Tibial nerve (tissue), 3 donors: Measurements from ENCODE around the gene ROR1.

Experiments used
- CTCF ChIP-seq, 5 experiments: fragments of 200-600 bp in 3 of 5; fragments of 450-650 bp in 2 of 5; sonication (generic) in 3 of 5; IDR thresholded peaks; one replicate each; pipeline ENCODE4 v1.5.1; 2016 to 2019; ENCODE audit warnings: antibody characterized with exemption in 5 of 5, mild to moderate bottlenecking in 3 of 5, moderate library complexity in 2 of 5
- POLR2A ChIP-seq, 2 donors: fragments of 450-650 bp; IDR thresholded peaks; one replicate each; pipeline ENCODE4 v1.6.1; 2017; ENCODE audit warnings: antibody characterized with exemption in 2 of 2, mild to moderate bottlenecking in 2 of 2, moderate library complexity in 2 of 2

GRCh38 chr1:64046891-64047290 is 273.1 kb downstream of the ROR1 start:
- TF ChIP-seq POLR2A (IDR thresholded peaks at IDR 0.05) (no peak), CTCF (IDR thresholded peaks at IDR 0.05) (no peak)
